Stomach (tissue), 9 donors: Measurements from ENCODE around the gene NECTIN1. TPM values are rescaled to one million over a fixed set of nuclear protein-coding genes. Genes with fewer than 3 reads are reported as not detected.

Experiments used
- DNase-seq, 2 donors: peaks; one replicate each; pipeline versions ENCODE4 v3.0.0 to v3.0.0-alpha.2; 2013 to 2019
- H3K27ac ChIP-seq, 5 donors: fragments of 200-600 bp in 4 of 5; sonication (generic) in 4 of 5; one replicate each; pipeline ENCODE4 v1.5.1; 2013 to 2019; ENCODE audit warnings: mild to moderate bottlenecking in 1 of 5, moderate library complexity in 1 of 5
- H3K27me3 ChIP-seq, 3 donors: fragments of 200-600 bp; sonication (generic); one replicate each; pipeline ENCODE4 v1.5.1; 2017 to 2019; ENCODE audit warnings: mixed run types in 1 of 3
- H3K36me3 ChIP-seq, 4 donors: fragments of 200-600 bp; sonication (generic); 1 replicate in 3 of 4; 2 replicates in 1 of 4; pipeline ENCODE4 v1.5.1; 2016 to 2019
- H3K4me1 ChIP-seq, 4 donors: fragments of 200-600 bp; sonication (generic); one replicate each; pipeline ENCODE4 v1.5.1; 2016 to 2019
- H3K4me3 ChIP-seq, 4 donors: fragments of 200-600 bp; sonication (generic) in 3 of 4; one replicate each; pipeline ENCODE4 v1.5.1; 2016 to 2019; ENCODE audit warnings: mild to moderate bottlenecking in 1 of 4
- H3K9me3 ChIP-seq, 4 donors: fragments of 200-600 bp; sonication (generic); one replicate each; pipeline ENCODE4 v1.5.1; 2016 to 2019
- EP300 ChIP-seq: sonication (generic); formaldehyde crosslinking; IDR thresholded peaks from one replicate; pipeline ENCODE4 v1.6.1; 2017; ENCODE audit warnings: antibody characterized with exemption
- POLR2A ChIP-seq, 4 donors: fragments of 450-650 bp; IDR thresholded peaks; one replicate each; pipeline ENCODE4 v1.6.1; 2016; ENCODE audit warnings: antibody characterized with exemption in 4 of 4, control low read depth in 2 of 4, mild to moderate bottlenecking in 1 of 4, moderate library complexity in 1 of 4
- POLR2AphosphoS5 ChIP-seq, 3 donors: sonication (generic); formaldehyde crosslinking; IDR thresholded peaks; one replicate each; pipeline ENCODE4 v1.6.1; 2016; ENCODE audit warnings: antibody characterized with exemption in 3 of 3
- WGBS, 5 donors: extraction: QIAGEN DNeasy Blood & Tissue Kit in 3 of 5; methylation state at CpG; one replicate each; pipeline versions ENCODE4 v1.1.5 to v1.1.7; 2013 to 2018; 5-methylcytosine and 5-hydroxymethylcytosine counted together
- intact Hi-C: fragments of 100-400 bp; cut with DNase I; formaldehyde crosslinking; loops from one replicate; pipeline ENCODE4 v1.15.1; 2023; ENCODE audit warnings: low total_unique reads
- polyA plus RNA-seq, 3 donors: library from polyadenylated mRNA; stranded (reverse); fragments of 200-250 nt; gene quantifications; one replicate each; pipeline ENCODE4 v1.2.3, GENCODE V29; 2013
- total RNA-seq, 5 donors: library from RNA; depleted of rRNA; stranded (reverse); fragments of >200 nt; gene quantifications; one replicate each; pipeline versions ENCODE4 v1.1.0 to v1.2.3, GENCODE V29; 2014 to 2016
- TF ChIP-seq, protein P1 (sequence below), 7 experiments: fragments of 450-650 bp in 4 of 7; fragments of 200-600 bp in 3 of 7; sonication (generic) in 3 of 7; IDR thresholded peaks; one replicate each; pipeline ENCODE4 v1.5.1; 2016 to 2019; ENCODE audit warnings: antibody characterized with exemption in 7 of 7, control low read depth in 2 of 7, mild to moderate bottlenecking in 1 of 7
- donor health status: healthy with polysubstance abuse.
- donor health status: Bipolar disorder and iron deficiency.
- donor health status: healthy.

Gene NECTIN1
- total and polyA plus RNA-seq, 8 donors: 1.2 to 92.1 (median 6.0) TPM

DNA sequence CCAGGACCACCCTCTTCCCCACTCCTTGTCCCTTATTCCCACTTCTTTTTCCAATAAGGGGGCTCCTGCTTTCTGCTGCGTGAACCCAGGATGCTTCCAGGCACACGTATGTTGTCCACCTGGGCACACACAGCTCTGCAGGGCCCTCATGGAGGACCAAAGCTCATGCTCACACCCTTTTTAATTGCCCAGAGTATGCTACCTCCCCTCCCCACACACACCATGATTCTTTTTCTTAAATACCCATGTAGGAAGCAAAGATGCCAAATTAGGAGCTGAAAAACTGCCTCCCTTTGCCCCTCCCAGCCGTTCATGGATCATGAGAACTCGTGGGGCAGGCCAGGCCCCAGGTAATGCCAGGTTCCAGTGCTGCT is 5.1 kb downstream of the NECTIN1 start:
- no peaks in the 10 kb centered on the region for H3K9me3 ChIP-seq
- DNase-seq: no peak
- TF ChIP-seq POLR2AphosphoS5 (IDR thresholded peaks at IDR 0.05) (no peak), EP300 (no peak), POLR2A (IDR thresholded peaks at IDR 0.05) (no peak)
- TF ChIP-seq, protein P1, sequence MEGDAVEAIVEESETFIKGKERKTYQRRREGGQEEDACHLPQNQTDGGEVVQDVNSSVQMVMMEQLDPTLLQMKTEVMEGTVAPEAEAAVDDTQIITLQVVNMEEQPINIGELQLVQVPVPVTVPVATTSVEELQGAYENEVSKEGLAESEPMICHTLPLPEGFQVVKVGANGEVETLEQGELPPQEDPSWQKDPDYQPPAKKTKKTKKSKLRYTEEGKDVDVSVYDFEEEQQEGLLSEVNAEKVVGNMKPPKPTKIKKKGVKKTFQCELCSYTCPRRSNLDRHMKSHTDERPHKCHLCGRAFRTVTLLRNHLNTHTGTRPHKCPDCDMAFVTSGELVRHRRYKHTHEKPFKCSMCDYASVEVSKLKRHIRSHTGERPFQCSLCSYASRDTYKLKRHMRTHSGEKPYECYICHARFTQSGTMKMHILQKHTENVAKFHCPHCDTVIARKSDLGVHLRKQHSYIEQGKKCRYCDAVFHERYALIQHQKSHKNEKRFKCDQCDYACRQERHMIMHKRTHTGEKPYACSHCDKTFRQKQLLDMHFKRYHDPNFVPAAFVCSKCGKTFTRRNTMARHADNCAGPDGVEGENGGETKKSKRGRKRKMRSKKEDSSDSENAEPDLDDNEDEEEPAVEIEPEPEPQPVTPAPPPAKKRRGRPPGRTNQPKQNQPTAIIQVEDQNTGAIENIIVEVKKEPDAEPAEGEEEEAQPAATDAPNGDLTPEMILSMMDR (IDR thresholded peaks at IDR 0.05): no peak
- intact Hi-C loops: no loop called here
- H3K36me3 ChIP-seq: no peaks in the 10 kb centered on the region
- H3K4me3 ChIP-seq: no peak overlapping the region
- H3K27me3 ChIP-seq: no peaks in the 10 kb centered on the region
- 54 to 72% (median 65%) methylated on average over 4 of the region's 4 CpGs for WGBS, 5 donors
- H3K4me1 ChIP-seq: peaks cover 14 to 48% (median 29%) of the 10 kb centered on the region in 4 donors
- no peak overlapping the region for H3K27ac ChIP-seq

DNA sequence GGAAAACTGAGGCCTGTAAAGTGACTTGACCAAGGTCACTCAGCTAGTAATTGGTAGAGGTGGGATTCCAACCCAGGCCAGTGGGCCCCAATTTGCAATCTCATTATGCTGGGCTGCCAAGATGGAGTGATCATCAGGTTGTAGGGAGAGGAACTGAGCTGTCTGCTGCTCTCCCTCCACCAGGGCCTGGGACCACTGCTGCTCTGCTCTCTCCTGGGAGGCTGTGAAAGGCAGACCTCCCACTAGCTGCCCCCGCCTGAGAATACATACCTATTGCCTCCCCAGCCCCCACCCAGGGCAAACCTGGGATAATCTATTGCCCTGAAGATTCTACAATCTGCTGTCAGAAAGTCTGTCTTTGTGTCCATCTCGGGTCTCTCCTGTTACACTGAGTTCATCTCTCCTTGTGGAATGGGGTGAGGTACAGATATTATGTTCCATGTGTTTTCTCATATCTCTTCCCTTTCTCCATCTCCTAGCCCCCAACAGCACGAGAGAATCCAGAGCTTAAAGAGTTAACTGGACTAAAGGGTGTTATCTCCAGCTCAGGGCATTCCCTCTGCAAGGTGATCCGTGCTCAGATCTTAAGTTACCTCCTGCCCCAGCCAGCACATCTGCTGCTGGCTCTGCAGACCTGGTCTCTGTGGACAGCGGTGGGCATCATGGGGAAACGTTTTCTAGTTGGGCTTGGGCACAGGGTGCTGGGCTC is 5.6 kb downstream of the NECTIN1 start:
- H3K27ac ChIP-seq: no peak overlapping the region
- H3K4me1 ChIP-seq: peaks cover 14 to 46% (median 26%) of the 10 kb centered on the region in 4 donors
- H3K27me3 ChIP-seq: no peaks in the 10 kb centered on the region
- no peaks in the 10 kb centered on the region for H3K36me3 ChIP-seq
- intact Hi-C loops: no loop called here
- H3K9me3 ChIP-seq: no peaks in the 10 kb centered on the region
- TF ChIP-seq POLR2AphosphoS5 (IDR thresholded peaks at IDR 0.05) (no peak), EP300 (no peak), POLR2A (IDR thresholded peaks at IDR 0.05) (no peak)
- TF ChIP-seq, protein P1 (IDR thresholded peaks at IDR 0.05): no peak
- no peak for DNase-seq
- H3K4me3 ChIP-seq: no peak overlapping the region
- 56 to 74% (median 68%) methylated on average over 6 of the region's 6 CpGs for WGBS, 5 donors

DNA sequence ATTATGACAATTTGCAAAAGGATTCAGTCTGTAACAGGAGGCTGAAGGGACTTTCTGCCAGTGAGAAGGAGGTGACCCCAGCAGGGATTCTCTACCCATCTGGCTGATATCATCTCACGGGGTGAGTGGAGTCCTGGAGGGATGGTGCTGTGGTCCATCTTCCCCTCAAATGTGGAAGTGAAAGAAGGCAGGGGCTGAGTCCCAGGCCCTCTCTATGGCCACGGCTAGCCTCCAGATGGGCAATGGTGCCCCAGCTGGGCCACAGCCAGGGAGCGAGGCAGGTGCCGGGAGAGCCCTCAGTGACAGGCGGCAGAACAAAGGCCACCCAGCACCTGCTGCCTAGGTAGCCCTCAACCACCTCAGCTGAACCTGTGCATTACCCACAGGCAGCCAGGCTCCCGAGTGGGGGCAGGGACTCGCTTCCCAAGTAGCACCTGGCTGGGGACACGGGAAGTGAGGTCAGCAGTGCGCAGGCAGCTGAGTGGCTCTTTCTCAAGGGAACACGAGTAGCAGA is 6.7 kb downstream of the NECTIN1 start:
- Histone ChIP-seq H3K27ac (peak overlapping the region in 1 of 5 donors; percentile 21), H3K36me3 (no peaks in the 10 kb centered on the region), H3K4me3 (no peak overlapping the region), H3K9me3 (no peaks in the 10 kb centered on the region), H3K27me3 (no peaks in the 10 kb centered on the region), H3K4me1 (peaks cover 8 to 35% (median 15%) of the 10 kb centered on the region in 4 donors)
- TF ChIP-seq, protein P1 (IDR thresholded peaks at IDR 0.05): no peak
- TF ChIP-seq POLR2AphosphoS5 (IDR thresholded peaks at IDR 0.05) (peak in 1 of 3 donors; percentile 3), EP300 (no peak), POLR2A (IDR thresholded peaks at IDR 0.05) (no peak)
- intact Hi-C loops: no loop called here
- peak; percentile 67 to 75 for DNase-seq
- 52 to 81% (median 64%) methylated on average over 8 to 10 of the region's 10 CpGs for WGBS, 5 donors

DNA sequence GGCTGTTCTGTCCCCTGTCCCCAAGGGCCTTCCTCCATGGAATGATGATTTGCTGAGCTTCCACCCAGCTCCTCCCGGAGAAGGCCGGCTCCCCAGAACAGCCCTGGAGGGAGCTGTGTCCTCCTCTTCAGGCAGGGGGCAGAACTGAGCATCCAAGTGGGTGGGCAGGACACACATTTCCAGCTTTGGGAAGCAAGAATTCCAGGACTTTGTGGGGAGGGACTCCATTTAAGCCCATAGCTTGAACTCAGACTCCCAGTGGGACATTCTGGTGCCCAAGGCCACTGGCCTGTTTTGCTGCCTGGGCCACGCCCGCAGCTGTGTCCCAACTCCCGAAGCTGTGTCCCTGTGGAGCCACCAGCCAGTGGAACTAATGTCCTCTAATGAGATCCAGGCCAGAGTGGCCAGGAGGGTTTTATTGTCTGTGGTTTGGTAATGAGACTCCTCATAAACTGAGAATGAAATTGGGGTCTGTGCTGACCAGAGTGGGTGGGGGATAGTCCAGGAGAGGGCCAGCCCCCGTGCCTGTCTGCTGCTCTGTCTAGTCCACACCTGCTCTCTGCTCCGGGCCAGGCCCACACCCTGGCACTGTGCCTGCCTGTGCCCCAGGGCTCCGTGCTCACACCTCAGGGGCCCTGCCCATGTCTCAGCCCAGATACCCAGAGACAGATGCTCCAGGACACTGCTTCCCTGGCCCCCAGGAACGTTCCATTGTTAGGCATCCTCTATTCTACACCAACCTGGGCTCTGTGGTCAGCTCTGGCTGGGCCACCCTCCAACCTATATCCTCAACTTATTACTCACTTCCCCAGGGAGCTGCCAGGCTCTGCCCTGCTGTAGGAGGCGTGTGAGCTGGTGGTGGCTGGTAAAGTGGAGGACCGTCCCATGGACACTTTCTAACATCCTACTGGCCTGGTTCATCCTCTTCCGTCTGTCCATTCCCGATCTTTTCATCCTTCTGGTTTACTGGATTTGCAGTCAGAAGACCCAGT is 7.6 kb downstream of the NECTIN1 start:
- 57 to 72% (median 58%) methylated on average over 9 to 13 of the region's 13 CpGs for WGBS, 5 donors
- intact Hi-C loops: no loop called here

More for the DNA sequence above, 7.6 kb downstream of the NECTIN1 start:
- Histone ChIP-seq H3K4me3 (no peak overlapping the region), H3K4me1 (peaks cover 0 to 26% (median 6%) of the 10 kb centered on the region in 4 donors), H3K9me3 (no peaks in the 10 kb centered on the region), H3K27me3 (no peaks in the 10 kb centered on the region), H3K27ac (no peak overlapping the region), H3K36me3 (no peaks in the 10 kb centered on the region)
- DNase-seq: peak in 1 of 2 donors; percentile 58
- TF ChIP-seq POLR2AphosphoS5 (IDR thresholded peaks at IDR 0.05): no peak
- TF ChIP-seq, protein P1 (IDR thresholded peaks at IDR 0.05): peak in 1 of 7 experiments; percentile 34
- no peak for TF ChIP-seq POLR2A (IDR thresholded peaks at IDR 0.05)
- no peak for TF ChIP-seq EP300
